Fibroblast of the aortic adventitia (primary cell): ENCODE measurements around the gene NOTCH1. TPM values are rescaled to one million over a fixed set of nuclear protein-coding genes. Genes with fewer than 3 reads are reported as not detected.

Experiments used
- DNase-seq: peaks from one replicate; pipeline ENCODE4 v3.0.0-alpha.2; 2010; ENCODE audit warnings: low read depth
- H3K4me3 ChIP-seq: 2 replicates; pipeline ENCODE4 v1.5.1; 2011; ENCODE audit warnings: low read depth, mild to moderate bottlenecking, control low read depth, low read length, moderate library complexity
- CTCF ChIP-seq: IDR thresholded peaks from 2 replicates; pipeline ENCODE4 v1.5.1; 2011; ENCODE audit warnings: mild to moderate bottlenecking, low read length, control low read depth, inconsistent platforms; ENCODE audit not compliant: insufficient read depth
- total RNA-seq: library from RNA; depleted of rRNA; stranded (reverse); fragments of >200 nt; gene quantifications from 2 replicates; pipeline ENCODE4 v1.2.3, GENCODE V29; 2012; ENCODE audit warnings: low replicate concordance

NOTCH1 gene
- total RNA-seq: 8.8 and 8.9 TPM in 2 replicates

GRCh38 chr9:136545965-136546696, at the start of gene NOTCH1:
NOTCH1 (minus strand) TSS chr9:136546048; CDS start chr9:136545786, 262 bp downstream.
- TF ChIP-seq CTCF: no peak
- H3K4me3 ChIP-seq: peak within 1 kb of the TSS; percentile 71
- DNase-seq: peak; percentile 84

GRCh38 chr9:136594492-136594891, 48.6 kb upstream of the NOTCH1 start:
- H3K4me3 ChIP-seq: no peak overlapping the region
- no peak for TF ChIP-seq CTCF
- DNase-seq: no peak

GRCh38 chr9:136593581-136593980, 47.7 kb upstream of the NOTCH1 start:
- DNase-seq: no peak
- H3K4me3 ChIP-seq: no peak overlapping the region
- no peak for TF ChIP-seq CTCF

- no peak for DNase-seq
- H3K4me3 ChIP-seq: no peak overlapping the region
- no peak for TF ChIP-seq CTCF
These were observed 46.8 kb upstream of the NOTCH1 start for GRCh38 chr9:136592666-136593065.

GRCh38 chr9:136590821-136591752, 45.2 kb upstream of the NOTCH1 start:
- H3K4me3 ChIP-seq: no peak overlapping the region
- DNase-seq: no peak
- no peak for TF ChIP-seq CTCF

- no peak for DNase-seq
- no peak overlapping the region for H3K4me3 ChIP-seq
- no peak for TF ChIP-seq CTCF
These were observed 44.2 kb upstream of the NOTCH1 start for GRCh38 chr9:136589766-136590763.
